IPS-18c (cell line): Measurements from ENCODE around the gene PRIM1.
A peak's percentile ranks its signal among the peaks of the same experiment; 100 is the strongest.
"Not testable (repeated sequence)": the region's sequence is repeated elsewhere in the genome, so short reads cannot be mapped to it uniquely, and the experiment has no call there.

Experiments used
- H3K4me3 ChIP-seq: 2 replicates; pipeline ENCODE4 v1.7.0; 2013; ENCODE audit warnings: low read depth, mild to moderate bottlenecking, low read length, moderate library complexity; ENCODE audit not compliant: insufficient read depth
- H3K9me3 ChIP-seq: one replicate; pipeline ENCODE4 v1.6.1; 2013; ENCODE audit warnings: mild to moderate bottlenecking, low read length, moderate library complexity; ENCODE audit not compliant: control insufficient read depth, insufficient read depth

PRIM1 gene

GRCh38 chr12:56768424-56768823 is 16.3 kb upstream of the PRIM1 start:
- no peaks in the 10 kb centered on the region for H3K9me3 ChIP-seq
- no peak overlapping the region for H3K4me3 ChIP-seq

- H3K4me3 ChIP-seq = no peak overlapping the region
- no peaks in the 10 kb centered on the region for H3K9me3 ChIP-seq
Measured at GRCh38 chr12:56766535-56766934, 14.4 kb upstream of the PRIM1 start.

- no peak overlapping the region for H3K4me3 ChIP-seq
Measured at GRCh38 chr12:56763753-56764657, 11.9 kb upstream of the PRIM1 start.

GRCh38 chr12:56761812-56762211 is 9.7 kb upstream of the PRIM1 start:
- H3K9me3 ChIP-seq = no peaks in the 10 kb centered on the region
- no peak overlapping the region for H3K4me3 ChIP-seq

More at GRCh38 chr12:56763753-56764657, 11.9 kb upstream of the PRIM1 start:
- H3K9me3 ChIP-seq = no peaks in the 10 kb centered on the region

- Histone ChIP-seq H3K4me3 (no peak overlapping the region), H3K9me3 (no peaks in the 10 kb centered on the region)
Measured at GRCh38 chr12:56760460-56760859, 8.3 kb upstream of the PRIM1 start.

- H3K4me3 ChIP-seq = no peak overlapping the region
- H3K9me3 ChIP-seq = no peaks in the 10 kb centered on the region
Measured at GRCh38 chr12:56759263-56759908, 7.3 kb upstream of the PRIM1 start.

- H3K4me3 ChIP-seq = no peak overlapping the region
- H3K9me3 ChIP-seq = no peaks in the 10 kb centered on the region
Measured at GRCh38 chr12:56758728-56759262, 6.7 kb upstream of the PRIM1 start.

GRCh38 chr12:56757971-56758370 is 5.8 kb upstream of the PRIM1 start:
- not testable (repeated sequence) for H3K4me3 ChIP-seq, H3K9me3 ChIP-seq

- Histone ChIP-seq H3K9me3 (no peaks in the 10 kb centered on the region), H3K4me3 (no peak overlapping the region)
Measured at GRCh38 chr12:56753566-56753965, 1.4 kb upstream of the PRIM1 start.

GRCh38 chr12:56750596-56750995 is 1.5 kb downstream of the PRIM1 start:
- not testable (repeated sequence) for H3K4me3 ChIP-seq, H3K9me3 ChIP-seq

GRCh38 chr12:56749853-56750252 is 2.3 kb downstream of the PRIM1 start:
- H3K4me3 ChIP-seq = no peak overlapping the region
- no peaks in the 10 kb centered on the region for H3K9me3 ChIP-seq

- no peak overlapping the region for H3K4me3 ChIP-seq
- H3K9me3 ChIP-seq = no peaks in the 10 kb centered on the region
Measured at GRCh38 chr12:56749359-56749758, 2.8 kb downstream of the PRIM1 start.

GRCh38 chr12:56728139-56728861 is 23.8 kb downstream of the PRIM1 start:
- Histone ChIP-seq H3K4me3 (no peak overlapping the region), H3K9me3 (no peaks in the 10 kb centered on the region)

- H3K4me3 ChIP-seq, H3K9me3 ChIP-seq: not testable (repeated sequence)
Measured at GRCh38 chr12:56726196-56726675, 25.9 kb downstream of the PRIM1 start.

- no peaks in the 10 kb centered on the region for H3K9me3 ChIP-seq
- H3K4me3 ChIP-seq = peak overlapping the region; percentile 97
Measured at GRCh38 chr12:56725723-56726102, 26.4 kb downstream of the PRIM1 start.

GRCh38 chr12:56724972-56725722 is 27.0 kb downstream of the PRIM1 start, which contains the start of gene NACA:
TSS of gene NACA (minus strand) at chr12:56725299. CDS start at chr12:56724521, 778 bp downstream.
- H3K4me3 ChIP-seq = peak within 1 kb of the TSS; percentile 97

GRCh38 chr12:56724701-56724971 is 27.5 kb downstream of the PRIM1 start:
- peak overlapping the region; percentile 97 for H3K4me3 ChIP-seq
- no peaks in the 10 kb centered on the region for H3K9me3 ChIP-seq

More at GRCh38 chr12:56724972-56725722, 27.0 kb downstream of the PRIM1 start, which contains the start of gene NACA:
- H3K9me3 ChIP-seq = no peaks in the 10 kb centered on the region
